NB4 (cell line): ENCODE measurements around the gene CFAP299.

Experiments
- CTCF ChIP-seq: IDR thresholded peaks from one replicate; pipeline ENCODE4 v1.5.1; 2012; ENCODE audit warnings: low read depth, low read length
- MYC ChIP-seq: IDR thresholded peaks from 2 replicates; pipeline ENCODE4 v1.6.1; 2011; ENCODE audit warnings: low read depth, low read length

DNA sequence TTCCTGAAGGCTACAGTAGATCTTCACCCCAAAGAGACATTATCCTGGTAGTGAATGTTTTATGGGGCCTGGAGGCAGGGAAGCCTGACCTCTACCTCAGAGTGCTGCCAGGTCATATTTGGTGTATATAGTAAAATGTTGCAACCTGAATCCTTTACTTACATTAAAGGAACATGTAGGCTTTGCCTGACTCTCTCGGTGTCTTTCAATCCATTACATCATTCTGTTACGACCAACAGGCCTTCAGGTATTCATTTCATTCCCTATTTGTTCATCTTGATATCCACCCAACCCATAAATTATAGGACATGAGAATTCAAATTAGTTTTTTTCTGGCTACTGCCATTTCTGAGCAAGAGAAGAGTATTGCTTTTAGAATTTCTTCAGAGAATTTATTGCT, 116.5 kb downstream of the CFAP299 start:
- no peak for TF ChIP-seq MYC
- no peak for TF ChIP-seq CTCF
